Hematopoietic multipotent progenitor cell treated with erythropoietin and hydrocortisone succinate and interleukin-3 and kit ligand, for 17 days (in vitro differentiated cells): ENCODE results near the gene PPP2R1B.

Source experiments
- DNase-seq: peaks from one replicate; pipeline ENCODE4 v3.0.0-alpha.2; 2015; ENCODE audit warnings: low spot score

The PPP2R1B gene

DNA sequence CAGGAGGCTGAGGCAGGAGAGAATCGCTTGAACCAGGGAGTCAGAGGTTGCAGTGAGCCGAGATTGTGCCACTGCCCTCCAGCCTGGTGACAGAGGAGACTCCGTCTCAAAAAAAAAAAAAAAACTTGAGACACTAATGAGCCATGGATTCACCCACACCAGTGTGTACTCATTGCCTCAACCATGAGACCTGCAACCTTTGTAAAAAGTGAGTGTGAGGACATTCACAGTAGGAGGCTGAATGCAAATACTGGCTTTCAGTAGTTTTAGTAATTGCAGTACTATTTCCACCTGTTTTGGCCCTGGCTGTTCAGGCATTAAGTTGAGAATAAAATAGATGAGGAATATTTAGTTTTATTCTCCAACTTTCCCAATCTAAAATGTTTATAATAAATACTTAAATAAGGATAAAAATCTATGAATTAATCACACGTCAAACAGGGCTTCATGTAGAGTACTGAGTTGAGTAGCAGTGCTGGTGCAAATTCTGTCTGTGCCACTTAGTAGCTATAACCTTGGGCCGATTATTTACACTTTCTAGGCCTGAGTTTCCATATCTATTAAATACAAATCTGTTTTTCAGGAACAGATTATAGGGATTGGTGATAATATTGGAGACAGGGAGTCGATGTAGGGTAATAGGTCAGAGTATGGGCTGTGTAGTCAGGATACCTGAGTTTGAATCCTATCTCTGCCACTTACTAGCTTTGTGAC is 72.8 kb downstream of the PPP2R1B start:
- DNase-seq = no peak

DNA sequence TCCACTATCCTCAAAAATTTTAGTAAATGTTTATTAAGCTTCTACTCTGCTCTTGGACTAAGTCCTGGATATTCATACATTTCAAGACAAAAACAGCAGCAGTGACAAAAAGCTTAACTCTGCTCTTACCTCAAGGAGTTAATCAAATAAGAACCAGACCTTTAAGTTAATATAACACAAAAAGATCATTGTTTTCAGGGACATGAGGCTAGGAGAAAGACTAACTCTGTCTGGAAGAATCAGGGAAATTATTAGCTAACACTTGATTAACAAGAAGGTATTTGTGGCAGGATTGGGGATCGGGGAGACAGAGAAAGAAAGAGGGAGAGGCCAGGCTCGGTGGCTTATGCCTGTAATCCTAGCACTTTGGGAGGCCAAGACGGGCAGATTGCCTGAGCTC is 74.4 kb downstream of the PPP2R1B start:
- DNase-seq = no peak

DNA sequence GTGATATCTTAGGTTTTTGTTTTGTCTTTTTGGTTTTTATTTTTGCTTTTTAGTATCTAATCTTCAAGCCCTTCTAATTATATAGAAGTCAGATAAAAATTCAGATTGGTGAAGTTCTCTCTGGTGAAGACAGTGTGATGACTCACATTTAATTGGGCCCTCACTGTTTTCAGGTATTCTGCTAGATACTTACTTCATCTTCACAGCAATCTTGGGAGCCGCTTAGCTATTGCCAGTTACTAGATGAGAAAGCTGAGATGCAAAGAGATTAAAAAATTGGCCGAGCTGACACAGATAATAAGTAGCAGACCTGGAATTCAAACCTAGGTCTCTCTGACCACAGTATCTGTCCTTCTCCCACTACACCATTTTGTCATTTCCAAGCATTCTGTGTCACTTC is 75.0 kb downstream of the PPP2R1B start:
- no peak for DNase-seq

DNA sequence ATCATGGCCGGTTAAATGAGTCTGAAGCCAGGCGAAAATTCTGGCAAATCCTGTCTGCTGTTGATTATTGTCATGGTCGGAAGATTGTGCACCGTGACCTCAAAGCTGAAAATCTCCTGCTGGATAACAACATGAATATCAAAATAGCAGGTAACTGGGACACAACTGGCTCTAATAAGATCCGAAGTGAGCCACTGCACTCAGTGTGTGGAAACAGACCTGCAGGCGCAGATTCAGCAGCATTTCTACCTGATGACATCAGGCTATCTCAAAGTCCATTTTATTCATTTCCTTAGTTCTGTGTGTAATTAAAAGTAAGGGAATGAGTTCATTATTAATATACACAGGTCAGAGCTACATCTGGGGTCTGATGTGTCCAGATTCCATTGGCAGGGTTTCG is 78.2 kb downstream of the PPP2R1B start:
- DNase-seq = no peak

DNA sequence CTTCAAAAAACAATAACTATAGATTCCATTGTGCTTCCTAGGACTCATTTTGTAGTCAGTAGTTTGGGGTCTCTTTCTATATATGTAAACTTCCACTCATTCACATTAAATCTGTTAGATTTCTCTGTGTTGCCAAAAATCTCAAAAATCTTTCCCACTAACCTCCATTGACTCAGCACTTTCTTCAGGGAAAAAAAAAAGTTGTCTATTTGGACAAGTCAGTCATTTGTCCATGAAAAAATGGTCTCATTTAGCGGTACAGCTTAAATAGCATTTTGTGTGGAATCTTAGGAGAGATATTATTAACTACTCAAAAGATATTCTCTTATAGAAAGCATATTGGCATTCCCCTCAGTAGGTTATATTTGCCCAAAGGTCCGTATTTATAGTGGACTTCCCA is 81.9 kb downstream of the PPP2R1B start:
- no peak for DNase-seq

DNA sequence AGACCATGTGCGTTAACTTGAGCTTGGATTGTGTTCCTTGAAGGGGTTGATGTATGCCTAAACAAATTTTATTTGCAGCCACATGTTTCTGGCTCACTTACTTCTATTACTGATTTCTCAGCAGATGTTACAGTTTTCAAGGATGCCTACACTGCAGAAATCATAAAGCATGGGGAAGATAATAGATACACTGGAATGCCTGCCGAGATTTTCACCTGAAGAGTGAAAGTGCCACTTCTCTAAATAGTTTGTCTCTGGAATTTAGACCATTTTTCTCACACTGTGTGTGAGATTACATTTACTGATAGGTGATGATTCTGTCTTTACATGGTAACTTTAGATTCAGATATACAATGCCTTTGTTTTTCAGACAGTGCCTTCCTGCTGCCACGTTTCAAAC is 82.4 kb downstream of the PPP2R1B start:
- DNase-seq = no peak

DNA sequence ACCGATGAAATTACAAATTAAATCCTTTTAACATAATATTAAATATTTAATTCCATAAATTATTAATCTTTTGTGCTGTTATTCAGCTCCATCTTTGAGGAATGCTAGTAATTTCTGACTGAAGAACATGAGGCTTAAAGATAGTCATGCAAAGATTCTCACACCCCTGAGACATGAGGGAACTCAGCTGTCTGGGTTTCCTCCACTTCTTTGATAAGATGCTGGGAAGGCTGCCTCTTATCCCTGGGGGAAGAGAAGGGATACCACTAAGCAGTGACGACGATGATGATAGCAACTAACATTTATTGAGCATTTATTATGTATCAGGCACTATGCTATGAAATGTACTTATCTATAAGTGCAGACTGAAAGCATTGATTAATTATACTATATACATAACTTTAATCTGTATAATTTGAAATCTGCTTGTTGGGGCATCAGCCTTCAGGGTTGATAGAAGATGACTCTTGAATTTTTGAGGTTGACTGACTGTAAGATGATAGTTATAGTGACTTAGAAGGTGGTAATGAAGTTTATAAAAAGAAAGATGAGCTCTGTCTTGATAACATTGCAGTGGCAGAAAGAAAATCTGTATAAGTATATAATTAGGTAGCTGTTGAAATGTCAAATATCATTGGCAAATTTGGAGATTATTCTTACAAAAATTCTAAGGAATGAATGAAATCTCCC is 85.6 kb downstream of the PPP2R1B start:
- DNase-seq = no peak
